M059J (cell line): ENCODE data around the gene SYVN1. TPM values are rescaled to one million over a fixed set of nuclear protein-coding genes. Genes with fewer than 3 reads are reported as not detected.
"Not testable (repeated sequence)": the region's sequence is repeated elsewhere in the genome, so short reads cannot be mapped to it uniquely, and the experiment has no call there.

Experiments
- DNase-seq: peaks from one replicate; pipeline ENCODE4 v3.0.0-alpha.2; 2012; ENCODE audit warnings: low read depth
- total RNA-seq: library from RNA; depleted of rRNA; stranded (reverse); fragments of >200 nt; shearing (Covaris generic); gene quantifications from 2 replicates; pipeline ENCODE4 v1.2.3, GENCODE V29; 2014

The SYVN1 gene
- total RNA-seq, 1 experiment from 2014 or later = 27.0 TPM

DNA sequence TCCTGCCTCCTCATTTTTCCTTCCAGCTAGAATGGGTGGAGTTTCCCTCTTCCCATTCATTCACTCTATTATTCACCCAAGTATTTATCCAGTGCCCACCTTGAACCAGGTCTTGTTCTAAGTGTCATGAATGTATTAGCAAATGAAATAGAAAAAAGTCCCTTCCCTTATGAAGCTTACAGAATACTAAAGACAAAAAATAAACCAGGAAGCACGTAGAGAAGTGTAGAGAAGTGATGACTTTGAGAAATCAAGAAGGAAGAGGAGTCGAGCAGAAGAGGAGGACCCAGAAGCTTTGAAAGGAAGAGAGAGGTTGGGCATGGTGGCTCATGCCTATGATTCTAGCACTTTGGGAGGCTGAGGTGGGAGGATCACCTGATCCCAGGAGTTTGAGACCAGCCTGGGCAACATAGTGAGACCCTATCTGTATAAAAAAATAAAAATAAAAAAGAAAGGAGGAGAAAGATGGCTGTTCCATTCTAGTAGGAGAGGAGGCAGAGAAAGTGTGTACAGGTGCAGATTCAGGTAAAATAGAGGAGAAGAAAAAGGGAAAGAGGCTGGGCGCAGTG, 17.1 kb upstream of the SYVN1 start:
- no peak for DNase-seq

DNA sequence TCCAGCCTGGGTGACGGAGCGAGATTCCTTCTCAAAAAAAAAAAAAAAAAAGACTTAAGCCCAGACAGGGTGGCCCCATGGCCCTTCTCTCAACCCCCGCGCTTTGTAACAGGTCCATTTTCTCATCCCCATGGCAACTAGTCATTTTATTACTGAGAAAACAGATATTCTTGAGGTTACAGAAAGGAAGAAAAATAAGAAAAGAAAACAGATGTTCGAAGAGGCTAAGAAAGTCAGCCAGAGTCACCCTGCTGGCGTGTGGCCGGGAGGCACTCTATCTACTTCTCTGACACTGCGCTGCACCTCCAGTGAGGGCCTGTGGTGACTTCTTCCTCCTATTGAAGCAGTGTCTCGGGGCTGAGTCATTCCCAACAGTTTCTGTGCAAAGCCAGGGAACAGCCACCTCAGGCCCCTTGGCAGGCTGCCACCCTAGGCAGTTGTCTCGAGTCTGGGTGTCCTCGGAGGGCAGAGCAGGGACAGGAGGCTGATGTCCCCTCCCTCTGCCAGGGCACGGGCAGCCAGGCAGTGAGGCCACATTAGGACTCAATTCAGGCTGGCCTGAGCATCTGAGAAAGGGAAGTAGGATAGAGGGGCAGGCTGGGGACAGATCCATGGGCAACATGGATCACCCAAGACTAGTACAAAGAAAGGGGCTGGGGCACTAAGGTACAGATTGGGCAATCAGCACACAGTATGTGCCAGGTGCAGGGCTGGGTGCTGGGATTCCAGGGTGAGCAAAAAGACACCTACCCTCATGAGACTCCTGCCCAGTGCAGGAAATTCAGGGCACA, 16.4 kb upstream of the SYVN1 start:
- DNase-seq = peak; percentile 98

DNA sequence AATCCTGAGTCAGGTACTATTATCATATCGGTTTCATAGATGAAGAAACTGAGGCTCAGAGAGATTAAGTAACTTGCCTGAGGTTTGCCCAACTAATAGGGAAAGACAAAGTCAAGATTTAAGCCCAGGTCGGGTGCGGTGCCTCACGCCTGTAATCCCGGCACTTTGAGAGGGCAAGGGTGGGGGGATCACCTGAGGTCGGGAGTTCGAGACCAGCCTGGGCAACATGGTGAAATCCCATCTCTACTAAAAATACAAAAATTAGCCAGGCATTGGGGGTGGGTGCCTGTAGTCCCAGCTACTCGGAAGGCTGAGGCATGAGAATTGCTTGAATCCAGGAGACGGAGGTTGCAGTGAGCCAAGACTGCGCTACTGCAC, 15.8 kb upstream of the SYVN1 start:
- DNase-seq = not testable (repeated sequence)

DNA sequence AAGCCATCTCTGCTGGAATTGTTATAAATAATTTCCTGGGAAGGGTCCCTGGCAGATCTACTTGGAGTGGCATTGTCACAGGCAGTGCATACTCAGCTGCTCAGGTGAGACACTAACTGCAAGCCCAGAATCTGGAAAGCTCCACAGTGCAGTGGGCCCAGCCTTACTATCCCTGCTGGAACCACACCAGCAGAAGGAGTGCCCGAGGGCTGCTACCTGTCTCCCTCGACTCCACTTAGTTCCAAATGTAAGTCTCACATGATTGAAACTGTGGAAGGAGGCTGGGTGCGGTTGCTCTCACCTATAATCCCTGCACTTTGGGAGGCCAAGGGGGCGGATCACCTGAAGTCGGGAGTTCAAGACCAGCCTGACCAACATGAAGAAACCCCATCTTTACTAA, 14.3 kb upstream of the SYVN1 start:
- no peak for DNase-seq

DNA sequence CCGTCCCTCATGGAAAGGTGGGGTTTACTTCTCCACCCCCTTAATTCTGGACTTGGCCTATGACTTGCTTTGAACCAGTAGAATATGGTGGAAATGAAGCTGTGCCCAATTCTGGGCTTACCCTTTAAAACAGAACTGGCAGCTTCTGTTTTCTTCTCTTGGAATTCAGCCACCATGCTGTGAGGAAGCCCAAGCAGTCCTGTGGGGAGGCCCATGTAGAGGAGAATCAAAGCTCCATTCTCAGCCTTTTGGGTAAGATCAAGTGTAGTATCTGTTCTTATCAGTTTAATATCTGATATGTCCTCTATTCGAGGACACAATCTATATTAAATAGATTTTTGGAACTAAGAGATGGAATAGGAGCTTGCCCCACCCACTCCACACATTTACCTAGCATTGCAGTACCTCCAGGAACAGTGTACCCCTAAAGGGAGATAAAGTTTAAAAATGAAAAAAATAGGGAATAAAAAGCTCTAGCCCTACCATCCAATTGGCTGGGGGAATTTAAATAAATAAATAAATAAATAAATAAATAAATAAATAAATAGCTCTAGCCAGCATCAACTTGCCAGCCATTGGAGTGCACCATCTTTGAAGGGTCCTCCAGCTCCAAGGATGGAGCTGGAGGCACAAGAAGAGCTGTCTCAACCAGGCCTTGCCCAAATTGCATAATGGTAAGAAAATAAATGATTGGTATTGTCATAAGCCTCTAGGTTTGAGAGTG, 13.2 kb upstream of the SYVN1 start:
- no peak for DNase-seq

DNA sequence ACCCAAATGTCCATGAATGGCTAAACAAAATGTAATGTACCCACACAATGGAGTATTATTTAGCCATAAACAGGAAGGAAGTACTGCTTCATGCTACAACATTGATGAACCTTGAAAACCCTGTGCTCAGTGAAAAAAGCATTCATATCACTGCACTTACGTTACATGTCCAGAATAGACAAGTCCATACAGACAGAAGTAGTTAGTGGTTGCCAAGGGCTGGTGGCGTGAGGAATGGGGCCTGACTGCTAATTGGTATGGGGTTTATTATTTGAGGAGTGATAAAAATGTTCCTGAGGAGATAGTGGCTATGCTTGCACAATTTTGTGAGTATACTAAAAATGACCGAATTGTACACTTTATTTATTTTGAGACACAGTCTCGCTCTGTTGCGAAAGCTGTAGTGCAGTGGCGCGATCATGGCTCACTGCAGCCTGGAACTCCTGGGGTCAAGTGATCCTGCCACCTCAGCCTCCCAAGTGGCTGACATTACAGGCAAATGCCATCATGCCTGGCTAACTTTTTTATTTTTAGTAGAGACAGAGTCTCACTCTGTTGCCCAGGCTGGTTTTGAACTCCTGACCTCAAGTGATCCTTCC, 7.7 kb upstream of the SYVN1 start:
- DNase-seq = no peak

DNA sequence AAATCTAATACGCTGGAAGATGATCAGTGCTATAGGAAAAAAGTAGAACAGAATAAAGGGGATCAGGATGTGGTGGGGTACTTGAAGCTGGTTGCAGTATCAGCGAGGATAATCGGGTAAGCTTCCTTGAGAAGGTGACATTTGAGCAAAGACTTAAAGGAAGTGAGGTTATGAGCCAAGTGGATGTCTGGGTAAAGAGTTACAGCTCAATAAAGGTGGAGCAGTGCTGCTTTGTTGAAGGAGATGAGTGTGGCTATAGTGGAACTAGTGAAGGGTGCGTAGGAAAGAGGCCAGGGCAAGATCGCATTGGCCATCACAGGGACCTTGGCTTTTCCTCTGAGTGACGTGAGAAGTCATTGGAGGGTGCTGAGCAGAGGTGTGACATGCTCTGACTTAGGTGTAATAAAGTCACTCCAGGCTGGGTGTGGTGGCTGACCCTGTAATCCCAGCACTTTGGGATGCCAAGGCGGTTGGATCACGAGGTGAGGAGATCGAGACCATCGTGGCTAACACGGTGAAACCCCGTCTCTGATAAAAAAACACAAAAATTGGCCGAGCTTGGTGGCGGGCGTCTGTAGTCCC, 2.3 kb upstream of the SYVN1 start:
- no peak for DNase-seq

DNA sequence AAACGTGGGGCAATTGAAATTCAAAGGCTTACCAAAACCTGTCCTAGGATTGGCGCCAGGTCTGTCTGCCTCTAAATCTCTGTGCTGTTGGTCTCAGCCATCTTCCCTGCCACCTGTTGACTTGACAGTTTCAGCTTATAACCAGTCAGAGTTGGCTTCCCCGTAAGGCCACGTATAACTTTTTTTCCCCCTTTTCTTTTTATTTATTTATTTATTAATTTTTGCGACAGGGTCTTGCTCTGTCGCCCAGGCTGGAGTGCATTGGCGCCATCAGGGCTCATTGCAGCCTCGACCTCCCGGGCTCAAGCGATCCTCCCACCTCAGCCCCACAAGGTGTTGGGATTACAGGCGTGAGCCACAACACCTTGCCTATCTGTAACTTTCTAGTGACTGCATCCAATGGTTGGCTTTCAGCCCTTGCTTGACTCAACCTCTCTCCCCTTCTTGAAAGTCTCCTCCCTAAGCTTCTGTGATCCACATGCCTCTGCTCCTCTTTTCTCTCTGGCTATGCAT, 1.4 kb upstream of the SYVN1 start:
- DNase-seq = no peak

DNA sequence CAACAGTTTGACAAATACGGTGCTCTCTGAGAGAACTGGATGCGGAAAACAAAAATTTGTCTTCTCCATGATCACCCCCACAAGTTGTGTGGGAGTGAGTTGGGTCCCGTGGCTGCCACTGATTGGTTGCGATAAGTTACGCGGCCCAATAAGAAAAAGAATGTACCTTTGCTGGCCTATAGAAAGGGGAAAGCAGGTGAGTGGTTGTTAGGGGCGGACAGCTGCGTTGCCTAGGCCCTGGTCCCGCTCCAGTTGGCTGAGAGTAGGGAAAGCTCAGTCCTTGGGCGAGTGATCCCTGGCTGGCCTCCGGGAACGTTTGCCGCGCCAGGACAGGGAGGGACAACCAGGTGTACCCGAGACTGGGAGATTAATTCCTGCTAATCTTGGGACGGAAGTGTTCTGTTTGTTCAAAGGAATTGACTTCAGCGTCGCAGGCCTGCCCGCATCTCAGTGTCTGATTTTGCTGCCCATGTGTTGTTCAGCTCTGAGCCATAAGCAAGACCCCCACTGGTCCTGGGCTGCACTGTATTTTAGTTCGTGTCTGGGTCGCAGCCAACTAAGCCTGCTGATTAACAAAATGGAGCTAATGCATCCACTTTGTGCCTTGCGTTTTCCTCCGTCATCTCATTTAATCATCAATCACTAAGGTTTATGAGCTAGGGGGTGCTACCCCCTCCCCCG, 773 bp upstream of the SYVN1 start:
- DNase-seq = peak; percentile 98

DNA sequence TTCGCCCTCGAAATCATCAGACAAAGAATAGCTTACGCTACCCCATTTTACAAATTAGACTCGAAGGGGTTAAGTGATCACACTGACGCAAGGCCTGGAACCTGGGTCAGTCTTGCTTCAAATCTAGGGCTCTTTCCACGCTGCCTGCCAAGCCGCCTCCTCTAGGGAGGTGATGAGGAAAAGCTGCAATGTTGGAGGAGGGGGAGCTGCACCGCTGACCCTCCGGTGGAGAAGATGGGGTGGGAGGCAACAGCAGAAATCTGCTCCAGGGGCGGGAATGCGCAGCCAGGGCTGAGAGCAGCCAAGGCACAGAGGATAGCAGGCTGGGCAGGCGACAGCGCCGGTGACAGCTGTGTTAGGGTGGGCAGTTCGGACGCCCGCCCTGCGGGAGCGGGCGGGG, 595 bp downstream of the SYVN1 start:
- DNase-seq = no peak

DNA sequence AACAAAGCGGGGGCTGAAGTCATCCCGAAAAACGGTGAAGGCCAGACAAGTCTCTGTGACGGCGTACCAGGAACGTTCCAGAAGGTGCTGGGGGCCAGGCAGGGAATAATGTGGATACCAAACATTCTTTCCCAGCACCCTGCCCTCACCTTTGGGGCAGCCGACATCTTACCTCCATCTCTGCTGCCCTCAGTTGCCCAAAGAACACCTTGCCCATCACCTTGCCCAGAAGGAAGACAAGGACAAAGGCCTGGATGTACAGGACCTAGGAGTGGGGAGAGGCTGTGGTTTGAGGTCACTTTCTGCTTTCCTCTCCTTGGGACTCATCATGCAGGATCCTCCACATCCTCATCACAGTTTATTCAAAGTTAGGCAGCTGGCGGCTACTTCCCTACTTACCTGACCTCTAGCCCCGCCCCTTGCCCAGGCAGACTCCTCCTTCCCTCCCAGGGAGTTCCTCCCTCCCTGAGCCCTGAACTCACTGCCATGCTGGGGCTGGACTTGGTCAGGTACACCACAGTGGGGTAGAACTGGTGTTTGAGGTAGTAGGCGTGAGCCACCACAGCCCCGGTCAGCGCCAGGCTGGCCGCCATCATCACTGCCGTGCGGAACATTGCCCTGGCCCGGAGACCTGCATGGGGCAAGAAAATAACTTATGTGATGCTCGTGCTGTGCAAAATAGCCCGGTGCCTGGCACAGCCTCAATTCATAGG, 1.2 kb downstream of the SYVN1 start:
- no peak for DNase-seq

DNA sequence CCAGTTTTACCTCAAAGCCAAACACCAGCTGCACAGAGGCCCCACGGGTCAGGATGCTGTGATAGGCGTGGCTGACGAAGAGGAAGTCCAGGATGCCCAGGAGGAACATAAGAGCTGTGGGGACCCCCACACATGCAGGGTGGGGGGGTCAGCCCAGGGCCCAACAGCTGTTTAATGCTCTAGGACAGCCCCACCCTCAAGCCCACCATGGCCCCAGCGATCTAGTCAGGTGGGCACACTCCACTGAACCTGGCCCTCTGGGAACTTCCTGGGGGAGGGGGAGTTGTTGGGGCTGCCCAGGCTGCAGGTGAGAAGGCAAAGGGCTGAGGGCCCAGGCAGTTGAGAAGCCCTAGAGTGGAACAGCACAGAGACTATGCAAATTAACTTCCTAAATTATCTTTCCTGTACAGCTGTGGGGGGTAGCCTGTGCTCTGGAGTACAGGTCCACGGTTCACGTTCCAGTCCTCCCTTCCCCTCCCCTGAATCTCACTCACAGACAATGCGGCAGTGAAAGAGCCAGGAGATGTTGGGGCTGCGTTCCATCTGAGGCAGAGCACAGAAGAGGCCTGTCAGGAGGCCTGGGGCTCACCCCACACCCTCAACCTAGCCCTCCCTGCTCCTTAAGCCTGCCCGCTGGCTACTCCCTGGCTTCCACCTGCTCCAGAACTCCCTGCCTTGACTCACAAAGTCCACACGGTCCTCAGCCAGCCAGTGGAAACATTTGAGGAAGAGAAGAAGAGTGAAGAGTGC, 1.9 kb downstream of the SYVN1 start:
- DNase-seq = no peak

DNA sequence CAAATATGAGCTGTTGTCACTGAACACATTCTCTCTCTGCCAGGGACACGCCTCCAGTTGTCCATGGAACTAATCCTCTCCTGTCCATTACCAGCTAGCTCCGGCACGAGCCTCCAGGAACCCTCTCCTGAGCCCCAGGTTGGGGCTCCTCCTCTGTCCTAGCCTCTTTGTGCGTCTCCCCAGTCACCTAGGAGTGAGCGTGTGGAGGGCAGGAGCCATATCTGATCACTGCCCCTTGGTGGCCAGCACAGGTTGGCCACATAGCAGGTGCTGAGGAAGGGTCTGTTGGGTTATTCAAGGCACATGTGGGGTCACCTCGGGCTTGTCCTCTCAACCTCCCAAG, 2.5 kb downstream of the SYVN1 start:
- DNase-seq = no peak

DNA sequence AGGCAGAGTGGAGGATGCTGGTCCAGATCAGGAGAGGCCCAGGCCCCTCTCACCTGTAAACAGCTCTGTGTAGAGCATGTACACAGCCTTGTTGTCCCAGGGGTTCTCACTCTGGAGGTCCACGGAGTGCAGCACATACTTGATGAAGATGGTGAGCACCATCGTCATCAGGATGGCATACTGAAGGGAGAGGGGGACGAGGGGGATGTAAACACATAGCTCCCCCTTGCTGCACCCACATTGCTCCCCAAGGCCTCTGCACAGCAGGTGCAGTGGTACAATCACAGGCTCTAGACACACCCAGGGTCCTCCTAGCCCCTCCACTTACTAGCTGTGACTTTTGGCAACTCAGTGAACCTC, 2.9 kb downstream of the SYVN1 start:
- no peak for DNase-seq

DNA sequence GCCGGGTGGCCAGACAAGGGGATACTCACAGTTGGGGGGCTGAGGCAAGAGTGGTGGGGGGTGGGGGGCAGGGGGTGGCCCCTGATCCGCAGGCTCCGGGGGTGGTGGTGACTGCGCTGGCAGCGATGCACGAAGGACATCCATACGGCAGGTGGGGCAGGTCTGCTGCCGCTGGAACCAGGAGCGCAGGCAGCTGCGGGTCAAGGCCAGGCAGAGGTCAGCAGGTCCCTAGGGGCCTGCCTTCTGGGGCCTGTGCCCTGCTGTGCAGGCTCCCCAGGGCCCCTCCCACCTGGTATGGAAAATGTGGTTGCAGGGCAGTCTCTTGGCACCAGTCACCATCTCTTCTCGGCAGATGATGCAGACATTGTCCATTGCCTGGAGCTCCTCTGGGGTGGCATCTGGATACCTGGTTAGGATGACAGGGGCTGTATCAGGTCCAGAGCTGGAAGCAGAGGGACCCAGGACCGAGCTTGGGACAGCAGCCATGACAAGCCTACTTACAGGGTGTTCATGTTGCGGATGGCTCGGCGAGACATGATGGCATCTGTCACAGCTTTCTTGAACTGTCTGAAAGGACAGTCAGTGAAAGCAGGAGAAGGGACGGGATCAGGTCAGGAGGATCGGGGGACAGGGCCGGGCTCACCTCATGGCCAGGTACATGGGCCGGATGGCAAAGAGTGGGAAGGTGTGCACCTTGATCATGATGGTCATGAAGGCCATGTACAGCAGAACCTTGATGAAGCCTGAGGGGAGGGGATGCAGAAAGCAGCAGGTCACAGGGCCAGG, 3.5 kb downstream of the SYVN1 start:
- no peak for DNase-seq

DNA sequence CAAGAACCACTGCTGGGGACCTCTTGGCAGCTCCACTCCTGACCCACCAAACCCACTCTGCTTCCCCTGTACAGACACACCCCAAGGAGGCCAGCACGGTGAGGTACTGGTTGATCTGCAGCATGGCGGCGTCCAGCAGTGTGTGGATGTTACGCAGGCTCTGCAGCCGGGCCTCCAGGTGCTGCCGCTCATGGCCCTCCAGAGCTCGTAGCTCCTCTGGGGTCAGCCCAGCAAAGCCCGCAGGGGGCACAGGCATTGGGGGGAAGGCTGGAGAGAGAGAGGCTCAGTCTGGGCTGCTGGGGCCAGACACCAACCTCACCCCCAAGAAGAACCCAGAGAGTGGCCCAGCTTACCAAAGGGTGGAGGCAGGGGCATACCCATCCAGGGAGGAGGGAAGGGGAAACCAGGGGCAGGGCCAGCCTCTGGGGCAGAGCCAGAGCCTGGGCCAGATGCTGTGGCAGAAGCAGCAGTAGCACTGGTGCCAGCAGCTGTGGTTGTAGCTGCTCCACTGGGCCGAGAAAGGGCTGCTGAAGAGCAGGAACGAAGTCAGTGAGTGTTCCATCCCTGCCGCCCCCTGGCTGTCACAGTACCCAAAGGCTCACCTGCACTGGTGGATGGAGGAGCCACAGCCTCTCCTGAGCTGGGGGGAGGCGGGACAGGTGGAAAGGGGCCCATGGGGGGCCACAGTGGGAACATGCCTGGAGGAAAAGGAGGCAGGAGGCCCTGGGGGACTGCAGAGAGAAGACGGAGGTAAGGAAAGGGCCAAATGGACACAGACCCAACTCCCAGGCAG, 4.5 kb downstream of the SYVN1 start:
- no peak for DNase-seq

DNA sequence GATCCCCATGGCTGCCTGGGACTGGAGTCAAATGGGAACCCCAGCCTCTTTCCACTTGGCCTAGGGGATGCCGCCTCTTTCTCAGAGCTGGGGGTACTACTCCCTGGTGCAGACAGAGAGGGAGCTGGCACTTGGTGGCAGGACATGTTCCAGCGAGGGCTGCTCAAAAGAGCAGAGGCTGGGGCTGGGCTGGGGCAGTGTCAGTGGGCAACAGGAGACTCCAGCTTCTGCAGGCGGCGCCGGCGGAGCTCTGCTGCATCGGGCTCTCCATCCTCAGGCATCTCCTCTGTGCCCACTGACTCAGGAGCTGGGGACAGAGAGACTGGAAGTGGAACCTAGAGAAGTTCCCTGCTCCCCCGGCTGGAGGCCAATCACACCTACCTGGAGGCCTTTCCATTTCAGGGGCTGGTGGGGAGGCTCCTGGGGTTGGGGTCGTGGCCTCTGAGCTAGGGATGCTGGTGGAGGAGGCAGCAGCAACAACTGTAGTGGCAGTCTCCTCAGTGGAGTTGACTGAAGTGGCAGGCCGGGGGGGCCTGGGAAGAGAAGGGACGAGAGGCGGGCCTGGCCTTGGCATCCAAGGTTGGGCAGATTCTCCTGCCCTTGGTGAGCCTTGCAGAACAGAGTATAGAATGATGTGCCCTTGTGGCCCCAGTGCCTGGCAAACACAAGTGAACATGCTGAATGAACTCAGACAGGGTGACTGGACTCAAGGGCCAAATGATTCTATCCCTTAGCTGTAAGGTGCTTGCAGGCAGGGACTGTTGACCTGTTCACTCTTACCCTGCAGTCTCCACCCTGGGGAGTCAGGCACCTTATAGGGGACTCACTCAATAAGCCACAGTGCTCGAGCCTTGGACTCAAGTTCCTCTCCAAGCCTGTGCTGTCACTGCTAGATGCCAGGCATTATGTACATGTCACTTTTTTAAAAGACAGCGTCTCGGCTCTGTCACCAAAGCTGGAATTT, 5.9 kb downstream of the SYVN1 start:
- no peak for DNase-seq
